Panc1 (cell line): ENCODE measurements around the gene COL27A1.

Source experiments
- CTCF ChIP-seq: fragments of 450-650 bp; IDR thresholded peaks from 2 replicates; pipeline ENCODE4 v1.5.1; 2017; ENCODE audit warnings: mild to moderate bottlenecking
- POLR2AphosphoS5 ChIP-seq: IDR thresholded peaks from 2 replicates; pipeline ENCODE4 v1.6.1; 2012; ENCODE audit warnings: mild to moderate bottlenecking, low read depth, low read length, moderate library complexity

- no peak for TF ChIP-seq CTCF
- no peak for TF ChIP-seq POLR2AphosphoS5
These were observed 196.6 kb downstream of the COL27A1 start for GRCh38 chr9:114351932-114352331.
